ENCODE results near the gene FBP1.

Gene FBP1

GRCh38 chr9:94675008-94675881, 35.9 kb upstream of the FBP1 start:
- Histone ChIP-seq H4K20me1 (no peaks in the 10 kb centered on the region), H3K27ac (no peak overlapping the region), H3K36me3 (no peaks in the 10 kb centered on the region), H3K9me3 (replicated peaks in 1 of 11) (peaks cover 0 to 12% (median 6%) of the 10 kb centered on the region in 11 experiments; a peak in 9 of 22 replicates), H3K4me3 (no peak overlapping the region), H3K9ac (no peak overlapping the region), H3K27me3 (no peaks in the 10 kb centered on the region), H3K4me2 (no peak overlapping the region), H3K4me1 (no peaks in the 10 kb centered on the region)
- no peak for TF ChIP-seq Cebpa-rat (IDR thresholded peaks at IDR 0.05)

- Histone ChIP-seq H3K27ac (no peak overlapping the region), H4K20me1 (no peaks in the 10 kb centered on the region), H3K9me3 (replicated peaks in 1 of 11) (peaks cover 0 to 12% (median 6%) of the 10 kb centered on the region in 11 experiments; a peak in 9 of 22 replicates), H3K9ac (no peak overlapping the region), H3K36me3 (no peaks in the 10 kb centered on the region), H3K4me1 (peaks cover 5 to 15% (median 13%) of the 10 kb centered on the region in 10 experiments; a peak in 12 of 20 replicates), H3K4me2 (no peak overlapping the region), H3K27me3 (no peaks in the 10 kb centered on the region), H3K4me3 (no peak overlapping the region)
- no peak for TF ChIP-seq Cebpa-rat (IDR thresholded peaks at IDR 0.05)
Observed at GRCh38 chr9:94672811-94673487, 33.6 kb upstream of the FBP1 start.

- Histone ChIP-seq H3K4me2 (peak overlapping the region; percentile 36 to 78 (median 67)), H3K4me3 (peak overlapping the region in 3 of 10 experiments; percentile 23 to 35 (median 28); a peak in 6 of 20 replicates), H3K27ac (peak overlapping the region in 1 of 11 experiments; percentile 1; a peak in 1 of 22 replicates)
Observed at GRCh38 chr9:94668928-94669729, 29.8 kb upstream of the FBP1 start.

GRCh38 chr9:94668418-94668927, 29.2 kb upstream of the FBP1 start:
- H3K27ac ChIP-seq: no peak overlapping the region

More at GRCh38 chr9:94668928-94669729, 29.8 kb upstream of the FBP1 start:
- peaks cover 5 to 19% (median 13%) of the 10 kb centered on the region in 10 experiments; a peak in 12 of 20 replicates for H3K4me1 ChIP-seq
- H3K27me3 ChIP-seq: no peaks in the 10 kb centered on the region
- H3K9me3 ChIP-seq (replicated peaks in 1 of 11): peaks cover 0 to 5% (median 0%) of the 10 kb centered on the region in 11 experiments; a peak in 1 of 22 replicates
- H4K20me1 ChIP-seq: no peaks in the 10 kb centered on the region
- peak in 1 of 11 experiments; percentile 10; a peak in 1 of 22 replicates for TF ChIP-seq Cebpa-rat (IDR thresholded peaks at IDR 0.05)
- H3K9ac ChIP-seq: peak overlapping the region in 3 of 11 experiments; percentile 0 to 34 (median 21); a peak in 3 of 22 replicates
- H3K36me3 ChIP-seq: no peaks in the 10 kb centered on the region

GRCh38 chr9:94666364-94667099, 27.2 kb upstream of the FBP1 start:
- H3K36me3 ChIP-seq: no peaks in the 10 kb centered on the region
- no peak for TF ChIP-seq Cebpa-rat (IDR thresholded peaks at IDR 0.05)
- H3K9ac ChIP-seq: no peak overlapping the region
- H3K27me3 ChIP-seq: no peaks in the 10 kb centered on the region
- no peak overlapping the region for H3K4me3 ChIP-seq
- H3K4me1 ChIP-seq: peaks cover 5 to 19% (median 13%) of the 10 kb centered on the region in 10 experiments; a peak in 12 of 20 replicates
- H3K9me3 ChIP-seq (replicated peaks in 1 of 11): peaks cover 0 to 5% (median 0%) of the 10 kb centered on the region in 11 experiments; a peak in 1 of 22 replicates
- no peak overlapping the region for H3K27ac ChIP-seq
- no peaks in the 10 kb centered on the region for H4K20me1 ChIP-seq
- H3K4me2 ChIP-seq: no peak overlapping the region

More at GRCh38 chr9:94668418-94668927, 29.2 kb upstream of the FBP1 start:
- H3K4me1 ChIP-seq: peaks cover 5 to 19% (median 13%) of the 10 kb centered on the region in 10 experiments; a peak in 12 of 20 replicates
- peak overlapping the region in 7 of 11 experiments; percentile 55 to 78 (median 68); a peak in 10 of 22 replicates for H3K4me2 ChIP-seq
- peaks cover 0 to 5% (median 0%) of the 10 kb centered on the region in 11 experiments; a peak in 1 of 22 replicates for H3K9me3 ChIP-seq (replicated peaks in 1 of 11)
- TF ChIP-seq Cebpa-rat (IDR thresholded peaks at IDR 0.05): no peak
- H3K27me3 ChIP-seq: no peaks in the 10 kb centered on the region
- 0 out of 22 replicates have a peak overlapping the region, but pooled peaks of 1 of the 11 experiments have one; percentile 0 for H3K9ac ChIP-seq
- H3K4me3 ChIP-seq: no peak overlapping the region
- H3K36me3 ChIP-seq: no peaks in the 10 kb centered on the region
- no peaks in the 10 kb centered on the region for H4K20me1 ChIP-seq

- Histone ChIP-seq H3K27me3 (no peaks in the 10 kb centered on the region), H3K27ac (no peak overlapping the region), H3K4me2 (no peak overlapping the region), H3K4me3 (no peak overlapping the region), H3K9me3 (replicated peaks in 1 of 11) (no peaks in the 10 kb centered on the region), H3K36me3 (no peaks in the 10 kb centered on the region), H3K4me1 (peaks cover 5 to 19% (median 13%) of the 10 kb centered on the region in 10 experiments; a peak in 12 of 20 replicates), H4K20me1 (no peaks in the 10 kb centered on the region), H3K9ac (no peak overlapping the region)
- no peak for TF ChIP-seq Cebpa-rat (IDR thresholded peaks at IDR 0.05)
Observed at GRCh38 chr9:94665613-94666012, 26.3 kb upstream of the FBP1 start.

- H3K9ac ChIP-seq: no peak overlapping the region
- no peak overlapping the region for H3K4me2 ChIP-seq
- no peak overlapping the region for H3K27ac ChIP-seq
- no peak overlapping the region for H3K4me3 ChIP-seq
- H3K9me3 ChIP-seq (replicated peaks in 1 of 11): no peaks in the 10 kb centered on the region
- H3K36me3 ChIP-seq: no peaks in the 10 kb centered on the region
- H4K20me1 ChIP-seq: no peaks in the 10 kb centered on the region
- TF ChIP-seq Cebpa-rat (IDR thresholded peaks at IDR 0.05): no peak
- H3K27me3 ChIP-seq: no peaks in the 10 kb centered on the region
- peaks cover 5 to 19% (median 13%) of the 10 kb centered on the region in 10 experiments; a peak in 12 of 20 replicates for H3K4me1 ChIP-seq
Observed at GRCh38 chr9:94664801-94665200, 25.5 kb upstream of the FBP1 start.

- Histone ChIP-seq H3K9me3 (replicated peaks in 1 of 11) (no peaks in the 10 kb centered on the region), H3K27ac (no peak overlapping the region), H3K4me2 (no peak overlapping the region), H4K20me1 (no peaks in the 10 kb centered on the region), H3K36me3 (no peaks in the 10 kb centered on the region), H3K9ac (no peak overlapping the region), H3K4me3 (no peak overlapping the region), H3K4me1 (peaks cover 0 to 8% (median 3%) of the 10 kb centered on the region in 10 experiments; a peak in 6 of 20 replicates), H3K27me3 (no peaks in the 10 kb centered on the region)
- TF ChIP-seq Cebpa-rat (IDR thresholded peaks at IDR 0.05): no peak
Observed at GRCh38 chr9:94663640-94664039, 24.3 kb upstream of the FBP1 start.
